GM12801 (cell line): ENCODE data around the gene ALDH16A1.

ENCODE experiments used
- TF ChIP-seq, protein P1 (sequence below): IDR thresholded peaks from one replicate; pipeline ENCODE4 v1.5.1; 2011; ENCODE audit warnings: control low read depth; ENCODE audit not compliant: insufficient read length; ENCODE audit errors: extremely low read depth

ALDH16A1 gene

DNA sequence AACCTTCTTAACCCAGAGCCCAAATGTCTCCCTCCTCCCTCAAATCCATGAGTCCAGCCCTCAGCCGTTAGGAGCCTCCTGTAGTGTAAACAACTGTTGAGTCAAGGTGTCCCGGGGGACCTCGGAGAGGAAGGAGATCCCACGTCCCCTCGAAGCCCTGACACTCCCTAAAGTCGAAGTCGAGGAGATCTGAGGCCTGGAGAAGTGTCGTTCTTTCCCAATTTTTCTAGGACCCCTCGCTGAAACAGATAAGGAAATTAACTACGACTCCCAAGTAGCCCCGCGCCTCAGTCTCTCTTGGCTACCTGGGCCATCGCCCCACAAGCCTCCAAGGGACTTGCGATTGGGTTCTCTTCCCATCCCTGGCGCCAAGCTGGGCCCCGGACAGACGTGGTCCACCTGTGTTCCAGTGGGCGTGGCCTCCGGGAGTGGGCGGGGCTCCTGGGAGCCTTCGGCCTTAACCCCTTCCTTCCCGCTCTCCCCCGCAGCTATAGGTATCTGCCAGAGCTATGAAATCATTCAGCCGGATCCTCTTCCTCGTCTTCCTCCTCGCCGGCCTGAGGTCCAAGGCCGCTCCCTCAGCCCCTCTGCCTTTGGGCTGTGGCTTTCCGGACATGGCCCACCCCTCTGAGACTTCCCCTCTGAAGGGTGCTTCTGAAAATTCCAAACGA is 27.0 kb upstream of the ALDH16A1 start:
- TF ChIP-seq, protein P1, sequence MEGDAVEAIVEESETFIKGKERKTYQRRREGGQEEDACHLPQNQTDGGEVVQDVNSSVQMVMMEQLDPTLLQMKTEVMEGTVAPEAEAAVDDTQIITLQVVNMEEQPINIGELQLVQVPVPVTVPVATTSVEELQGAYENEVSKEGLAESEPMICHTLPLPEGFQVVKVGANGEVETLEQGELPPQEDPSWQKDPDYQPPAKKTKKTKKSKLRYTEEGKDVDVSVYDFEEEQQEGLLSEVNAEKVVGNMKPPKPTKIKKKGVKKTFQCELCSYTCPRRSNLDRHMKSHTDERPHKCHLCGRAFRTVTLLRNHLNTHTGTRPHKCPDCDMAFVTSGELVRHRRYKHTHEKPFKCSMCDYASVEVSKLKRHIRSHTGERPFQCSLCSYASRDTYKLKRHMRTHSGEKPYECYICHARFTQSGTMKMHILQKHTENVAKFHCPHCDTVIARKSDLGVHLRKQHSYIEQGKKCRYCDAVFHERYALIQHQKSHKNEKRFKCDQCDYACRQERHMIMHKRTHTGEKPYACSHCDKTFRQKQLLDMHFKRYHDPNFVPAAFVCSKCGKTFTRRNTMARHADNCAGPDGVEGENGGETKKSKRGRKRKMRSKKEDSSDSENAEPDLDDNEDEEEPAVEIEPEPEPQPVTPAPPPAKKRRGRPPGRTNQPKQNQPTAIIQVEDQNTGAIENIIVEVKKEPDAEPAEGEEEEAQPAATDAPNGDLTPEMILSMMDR = no peak

GRCh38 chr19:49427339-49427738 is 25.7 kb upstream of the ALDH16A1 start:
- TF ChIP-seq, protein P1 = no peak

DNA sequence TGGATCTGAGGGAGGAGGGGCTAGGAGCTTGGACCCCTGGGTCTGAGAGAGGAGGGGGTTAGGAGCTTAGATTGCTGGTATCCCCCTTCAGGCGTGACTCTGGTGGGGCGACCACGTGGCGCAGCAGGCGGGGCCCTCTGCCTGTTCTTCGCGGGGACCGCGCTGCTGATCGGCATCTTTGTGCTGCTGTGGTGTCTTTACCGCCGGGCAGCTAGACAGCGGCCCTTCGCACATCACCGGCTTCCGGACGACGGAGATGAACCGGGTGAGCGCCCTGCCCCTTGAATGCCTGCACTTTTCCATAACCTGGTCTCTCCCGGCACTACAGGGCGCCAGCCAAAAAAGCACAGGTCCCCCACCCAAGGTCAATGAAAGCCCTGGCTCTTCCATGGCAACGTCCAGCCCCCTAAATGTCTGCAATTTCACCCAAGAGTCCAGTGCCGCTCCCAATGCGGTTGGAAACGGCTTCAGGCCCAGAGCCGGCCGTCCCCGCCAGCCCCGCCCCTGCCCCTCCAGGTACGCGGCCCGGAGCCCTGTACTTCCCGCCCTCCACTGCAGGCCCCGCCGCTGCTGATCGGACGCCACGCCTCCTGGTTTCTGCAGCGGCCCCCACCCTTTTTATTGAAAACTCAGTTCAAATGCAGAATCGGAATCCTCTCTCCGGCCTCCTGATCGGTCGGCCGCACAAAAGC is 25.0 kb upstream of the ALDH16A1 start:
- TF ChIP-seq, protein P1 = no peak

DNA sequence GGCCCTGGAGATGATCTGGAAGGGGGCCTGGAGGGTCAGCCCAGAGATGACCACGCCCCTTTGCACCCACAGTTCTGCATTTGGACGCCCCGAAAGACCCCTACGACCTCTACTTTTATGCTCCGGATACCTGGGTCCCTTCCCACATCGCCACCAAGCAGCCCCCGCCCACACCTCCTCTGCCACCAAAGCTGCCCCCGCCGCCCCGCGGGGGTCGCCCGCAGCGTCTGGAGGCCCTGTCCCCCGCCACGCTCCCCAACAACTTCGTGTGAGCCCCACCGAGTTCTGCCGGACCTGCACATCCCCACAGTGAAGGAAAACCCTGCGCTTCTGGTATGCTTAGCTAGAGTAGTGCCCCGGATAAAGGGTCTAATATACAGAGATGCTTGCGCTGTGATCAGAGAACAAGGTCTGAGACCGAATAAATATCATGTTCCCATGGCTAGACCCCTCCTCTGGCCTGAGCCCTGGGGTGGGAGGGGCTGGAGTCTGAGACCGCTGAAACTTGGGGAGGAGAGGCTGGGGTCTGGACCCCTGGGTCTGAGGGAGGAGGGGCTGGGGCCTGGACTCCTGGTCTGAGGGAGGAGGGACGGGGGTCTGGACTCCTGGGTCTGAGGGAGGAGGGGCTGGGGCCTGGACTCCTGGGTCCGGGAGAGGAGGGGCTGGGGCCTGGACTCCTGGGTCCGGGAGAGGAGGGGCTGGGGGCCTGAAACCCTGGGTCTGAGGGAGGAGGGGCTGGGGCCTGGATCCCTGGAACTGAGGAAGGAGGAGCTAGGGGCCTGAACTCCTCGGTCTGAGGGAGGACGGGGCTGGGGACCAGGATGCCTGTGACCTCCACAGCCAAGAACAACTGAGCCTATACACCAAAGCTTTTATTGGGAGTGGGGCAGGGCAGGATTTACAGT is 24.2 kb upstream of the ALDH16A1 start:
- TF ChIP-seq, protein P1 = no peak

DNA sequence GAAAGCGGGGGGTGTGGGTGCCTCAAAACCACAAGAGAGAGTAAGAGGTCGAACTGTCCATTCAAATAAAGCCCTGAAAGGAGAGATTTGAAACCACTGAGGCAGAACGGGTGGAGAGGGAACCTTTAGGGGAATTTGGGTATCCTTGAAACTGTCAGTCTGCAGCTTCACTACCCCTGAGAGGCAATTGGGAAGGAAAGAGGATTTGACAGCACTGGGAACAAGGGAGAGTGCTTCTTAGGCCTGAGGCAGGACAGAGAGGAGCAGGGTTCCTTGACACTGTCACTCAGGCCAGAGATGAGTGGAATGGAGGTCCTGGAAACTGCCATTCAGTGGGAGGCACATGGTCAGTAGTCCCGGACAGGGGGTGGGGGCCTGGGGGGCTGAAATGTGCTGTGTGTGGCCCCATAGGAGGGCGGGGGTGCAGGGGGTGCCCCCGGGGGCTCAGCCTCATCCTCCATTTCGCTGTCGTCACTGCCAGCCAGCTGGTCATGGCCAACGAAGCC is 22.8 kb upstream of the ALDH16A1 start:
- TF ChIP-seq, protein P1 = no peak

- TF ChIP-seq, protein P1 = no peak
Measured at GRCh38 chr19:49430678-49431329, 22.2 kb upstream of the ALDH16A1 start.
